Measurements from ENCODE around the gene FAM47E.
"Not testable (repeated sequence)": the region's sequence is repeated elsewhere in the genome, so short reads cannot be mapped to it uniquely, and the experiment has no call there.

FAM47E gene

GRCh38 chr4:76270244-76271175 lies 19.0 kb downstream of the FAM47E start:
- DNase-seq = no peak

- DNase-seq = no peak
These were observed 19.7 kb downstream of the FAM47E start for GRCh38 chr4:76271248-76271647.

GRCh38 chr4:76272073-76272472 lies 20.6 kb downstream of the FAM47E start:
- DNase-seq = no peak

DNA sequence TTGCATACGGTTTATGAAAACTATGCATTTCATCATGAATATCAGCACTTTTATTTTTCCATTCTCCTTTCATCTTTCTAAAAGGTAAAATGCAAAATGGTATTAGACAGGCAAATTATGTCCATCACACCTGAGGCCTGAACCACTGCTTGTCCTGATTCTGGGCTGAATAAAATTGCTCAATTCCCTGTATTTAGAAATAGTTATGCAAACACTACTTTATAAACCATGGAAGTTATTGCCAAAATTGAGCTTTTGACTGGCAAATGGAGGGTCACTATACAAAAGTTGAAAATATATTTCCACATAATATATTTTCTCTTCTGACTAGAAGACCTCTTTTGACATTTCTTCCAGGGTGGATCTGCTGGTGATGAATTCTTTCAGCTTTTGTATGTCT lies 21.1 kb downstream of the FAM47E start:
- no peak for DNase-seq

DNA sequence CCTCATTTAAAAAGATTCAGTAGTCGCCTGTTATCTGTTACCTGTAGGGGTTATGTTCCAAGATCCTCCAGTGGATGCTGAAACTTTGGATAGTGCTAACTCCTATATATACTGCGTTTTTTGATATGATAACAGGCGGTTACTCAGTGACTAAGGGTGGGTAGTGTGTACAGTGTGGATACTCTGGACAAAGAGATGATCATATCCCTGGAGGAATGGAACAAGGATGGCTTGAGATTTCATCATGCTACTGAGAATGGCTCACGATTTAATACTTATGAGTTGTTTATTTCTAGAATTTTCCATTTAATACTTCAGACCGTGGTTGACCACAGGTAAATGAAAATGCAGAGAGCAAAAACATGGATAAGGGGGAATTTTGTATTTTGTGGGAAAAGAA lies 21.5 kb downstream of the FAM47E start:
- no peak for DNase-seq

- DNase-seq = no peak
These were observed 24.1 kb downstream of the FAM47E start for GRCh38 chr4:76275486-76276124.

GRCh38 chr4:76276813-76277212 lies 25.3 kb downstream of the FAM47E start:
- no peak for DNase-seq

GRCh38 chr4:76277667-76278066 lies 26.1 kb downstream of the FAM47E start:
- DNase-seq = no peak

GRCh38 chr4:76278583-76278982 lies 27.1 kb downstream of the FAM47E start:
- DNase-seq = no peak

DNA sequence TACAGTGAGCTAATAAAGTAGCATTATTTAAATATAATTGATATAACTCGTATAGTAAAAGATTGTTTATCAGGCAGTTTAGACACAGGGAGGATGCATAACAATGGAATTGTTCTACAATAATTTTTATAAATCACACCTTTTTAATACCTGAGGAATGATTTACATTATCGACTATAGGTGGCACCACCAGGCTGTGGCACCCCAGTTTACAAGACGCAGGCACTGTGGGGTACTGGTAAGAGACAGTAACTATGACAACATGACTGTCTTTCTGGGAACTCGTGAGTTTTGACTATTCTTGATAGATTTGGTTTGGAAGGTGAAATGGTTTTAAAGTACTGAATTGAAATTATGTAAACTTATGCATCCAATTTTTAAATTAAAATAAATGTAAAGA lies 27.9 kb downstream of the FAM47E start:
- no peak for DNase-seq

DNA sequence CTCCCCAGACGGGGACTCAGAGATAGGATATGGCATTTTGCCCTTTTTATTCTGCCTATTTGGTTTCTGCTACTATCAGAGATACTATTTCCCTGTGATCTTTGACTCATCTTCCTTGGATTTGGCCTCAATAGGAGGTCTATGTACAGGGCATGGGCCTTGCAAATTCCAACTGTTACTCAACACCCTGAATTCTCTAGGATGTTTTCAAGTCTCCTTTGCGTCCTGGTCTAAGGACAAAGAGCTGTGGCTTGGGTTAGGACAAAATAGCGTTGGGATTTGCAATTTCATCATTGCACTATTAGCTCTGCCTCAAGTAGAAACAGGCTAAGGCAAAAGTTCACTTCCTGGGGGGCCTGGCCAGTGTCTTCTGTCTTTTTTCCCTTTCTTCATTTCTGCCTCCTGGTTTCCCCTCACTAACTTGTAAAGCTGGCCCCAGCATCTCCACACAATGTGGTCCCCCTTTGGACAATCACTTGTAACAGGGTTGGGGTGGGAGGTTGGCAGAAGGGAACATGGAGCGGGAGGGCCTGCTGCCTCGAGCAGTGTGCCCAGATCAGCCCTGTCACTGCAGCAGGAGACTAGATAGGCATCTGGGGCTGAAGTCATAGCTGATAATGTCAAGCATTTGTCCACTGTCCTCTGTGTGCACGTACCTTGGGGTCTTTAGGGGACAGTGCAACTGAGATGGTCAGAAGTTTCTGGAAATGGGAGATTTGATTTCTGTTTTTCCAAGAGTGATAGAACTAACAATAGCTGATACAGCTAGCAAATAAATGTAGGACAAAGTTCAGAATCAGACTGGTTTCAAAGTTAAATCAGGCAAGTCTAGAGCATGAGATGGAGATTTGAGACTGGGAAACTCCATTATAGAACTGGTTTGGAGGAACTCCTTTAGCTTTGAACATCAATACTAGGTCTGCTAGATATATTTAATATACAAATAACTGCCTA lies 29.2 kb downstream of the FAM47E start:
- no peak for DNase-seq

DNA sequence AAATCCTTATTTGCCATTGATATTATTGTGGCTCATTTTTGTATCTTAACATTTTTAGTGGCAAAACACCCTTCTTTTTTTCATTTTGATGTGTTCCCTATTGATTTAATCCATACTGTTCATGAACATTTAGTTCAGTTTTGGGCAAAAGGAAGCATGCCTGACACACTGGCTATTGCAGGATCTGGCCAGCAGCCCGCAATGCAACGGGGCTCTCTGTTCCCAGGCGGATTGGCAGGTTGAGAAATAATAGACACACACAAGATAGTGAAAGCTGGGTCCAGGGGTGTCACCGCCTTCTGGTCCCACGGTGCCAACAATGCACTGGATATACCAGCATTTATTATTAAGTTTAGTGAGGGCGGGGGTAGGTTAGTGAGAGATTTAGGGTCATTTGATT lies 30.1 kb downstream of the FAM47E start:
- DNase-seq = not testable (repeated sequence)

- DNase-seq = no peak
These were observed 31.6 kb downstream of the FAM47E start for GRCh38 chr4:76282941-76283689.

DNA sequence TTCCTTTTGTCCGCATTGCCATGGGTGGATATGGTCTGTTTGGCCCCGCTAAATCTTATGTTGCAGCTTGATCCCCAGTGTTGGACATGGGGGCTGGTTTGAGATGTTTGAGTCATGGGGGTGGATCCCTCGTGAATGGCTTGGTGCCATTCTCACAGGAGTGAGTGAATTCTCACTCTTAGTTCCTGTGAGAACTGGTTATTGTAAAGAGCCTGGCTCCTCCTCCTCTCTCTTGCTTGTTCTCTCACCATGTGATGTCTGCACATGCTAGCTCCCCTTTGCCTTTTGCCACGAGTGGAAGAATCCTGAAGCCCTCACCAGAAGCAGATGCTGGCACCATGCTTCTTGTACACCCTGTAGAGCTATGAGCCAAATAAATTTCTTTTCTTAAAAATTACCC lies 32.4 kb downstream of the FAM47E start:
- DNase-seq = no peak

- DNase-seq = not testable (repeated sequence)
These were observed 36.3 kb downstream of the FAM47E start for GRCh38 chr4:76287811-76288210.

DNA sequence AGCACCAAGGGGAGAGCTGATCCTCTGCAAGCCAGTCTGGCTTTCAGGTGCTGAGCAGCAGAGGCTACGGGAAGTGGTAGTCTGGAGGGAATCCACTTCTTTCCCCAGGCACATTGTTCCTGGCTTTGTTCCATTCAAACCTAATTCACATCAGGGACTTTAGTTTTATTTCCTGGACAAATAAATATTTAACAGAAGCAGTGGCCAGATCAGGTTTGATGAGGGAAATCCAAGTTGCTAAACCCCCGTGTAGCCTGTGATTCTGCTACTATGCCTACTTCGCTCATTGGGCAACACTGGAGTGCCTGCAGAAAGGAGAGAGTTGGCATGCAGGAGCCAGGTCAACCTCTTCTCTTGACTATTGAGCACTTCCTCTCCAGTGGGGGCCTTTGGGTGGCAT lies 41.2 kb downstream of the FAM47E start:
- DNase-seq = no peak

DNA sequence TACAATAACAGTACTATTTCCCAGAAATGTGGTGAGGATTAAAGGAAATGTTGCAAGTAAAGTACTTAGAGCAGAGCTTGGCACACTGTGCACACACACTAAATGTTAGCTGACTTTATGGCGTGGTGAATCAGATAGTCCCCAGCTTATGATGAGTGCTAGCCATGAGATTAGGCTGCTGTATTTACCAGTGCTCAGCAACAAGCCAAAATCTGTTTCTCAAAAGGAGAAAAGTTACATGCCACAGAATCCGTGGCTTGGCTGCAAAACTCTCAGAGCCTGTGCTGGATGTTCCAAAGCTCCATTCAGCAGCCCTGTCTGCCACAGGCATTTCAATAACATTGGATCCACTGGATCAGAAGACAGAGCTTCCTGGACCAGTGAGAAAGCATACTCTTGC lies 42.3 kb downstream of the FAM47E start:
- no peak for DNase-seq

- DNase-seq = no peak
These were observed 44.8 kb downstream of the FAM47E start for GRCh38 chr4:76296286-76296820.

DNA sequence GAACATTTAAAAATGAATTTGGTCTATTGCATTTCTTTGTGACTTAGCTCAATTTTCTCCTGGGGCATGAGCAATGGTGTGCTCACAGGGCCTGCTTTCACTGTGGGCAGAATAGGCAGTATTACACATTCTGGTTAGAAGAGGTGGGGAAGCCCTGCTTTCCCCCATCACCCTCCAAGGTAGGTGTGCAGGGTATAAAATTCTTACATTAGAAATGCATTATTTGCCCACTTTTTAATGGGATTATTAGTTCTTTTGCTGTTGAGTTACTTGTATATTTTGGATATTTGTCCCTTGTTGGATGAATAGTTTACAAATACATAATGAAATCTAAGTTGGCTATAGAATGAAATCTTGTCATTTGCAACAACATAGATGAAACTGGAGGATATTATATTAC lies 46.7 kb downstream of the FAM47E start:
- DNase-seq = no peak

DNA sequence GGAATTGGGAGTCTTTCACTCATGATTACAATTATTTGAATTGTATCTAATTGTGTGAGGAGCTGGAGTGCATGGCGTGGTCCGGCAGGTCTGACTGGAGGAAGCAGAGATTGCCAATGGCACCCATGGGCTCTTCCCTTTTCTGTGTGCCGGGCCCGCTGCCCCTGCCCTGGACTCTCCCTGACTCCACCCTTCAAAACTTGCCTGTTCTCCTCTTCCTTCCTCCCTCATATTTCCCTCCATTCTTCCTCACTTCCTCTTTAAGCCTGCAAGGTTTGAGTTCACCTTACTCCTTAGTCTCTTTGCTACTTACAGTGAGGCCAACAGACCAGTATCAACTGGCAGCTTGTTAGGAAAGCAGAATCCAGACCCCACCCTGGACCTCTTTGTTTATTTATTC lies 48.5 kb downstream of the FAM47E start:
- DNase-seq = no peak

- no peak for DNase-seq
These were observed 49.7 kb downstream of the FAM47E start for GRCh38 chr4:76301068-76301774.

- DNase-seq = no peak
These were observed 50.2 kb downstream of the FAM47E start for GRCh38 chr4:76301775-76302162.
